Activated effector memory CD4-positive, alpha-beta T cell treated with Interleukin-2 at 50 U/mL for 16 hours (primary cell): ENCODE results near the gene C1orf21.

ENCODE experiments used
- DNase-seq: peaks from one replicate; pipeline ENCODE4 v3.0.0-alpha.2; 2020

C1orf21 gene

GRCh38 chr1:184416946-184417345 is 30.1 kb downstream of the C1orf21 start:
- DNase-seq, result no peak

- DNase-seq, result no peak
Observed at GRCh38 chr1:184417916-184418315, 31.1 kb downstream of the C1orf21 start.

- DNase-seq, result no peak
Observed at GRCh38 chr1:184418652-184419349, 32.0 kb downstream of the C1orf21 start.

- no peak for DNase-seq
Observed at GRCh38 chr1:184419350-184420161, 32.7 kb downstream of the C1orf21 start.

- no peak for DNase-seq
Observed at GRCh38 chr1:184422490-184423233, 35.8 kb downstream of the C1orf21 start.

GRCh38 chr1:184423649-184424048 is 36.8 kb downstream of the C1orf21 start:
- DNase-seq, result no peak

- DNase-seq, result no peak
Observed at GRCh38 chr1:184424157-184424556, 37.3 kb downstream of the C1orf21 start.

GRCh38 chr1:184424945-184425344 is 38.1 kb downstream of the C1orf21 start:
- DNase-seq, result no peak

- no peak for DNase-seq
Observed at GRCh38 chr1:184425449-184426277, 38.8 kb downstream of the C1orf21 start.

GRCh38 chr1:184426278-184426674 is 39.4 kb downstream of the C1orf21 start:
- DNase-seq, result no peak

GRCh38 chr1:184427722-184428121 is 40.9 kb downstream of the C1orf21 start:
- no peak for DNase-seq

- DNase-seq, result no peak
Observed at GRCh38 chr1:184428604-184429003, 41.8 kb downstream of the C1orf21 start.

- DNase-seq, result no peak
Observed at GRCh38 chr1:184429335-184429734, 42.5 kb downstream of the C1orf21 start.

- no peak for DNase-seq
Observed at GRCh38 chr1:184433956-184434502, 47.2 kb downstream of the C1orf21 start.

GRCh38 chr1:184437291-184437690 is 50.5 kb downstream of the C1orf21 start:
- DNase-seq, result no peak

GRCh38 chr1:184438363-184438762 is 51.5 kb downstream of the C1orf21 start:
- DNase-seq, result no peak

- DNase-seq, result no peak
Observed at GRCh38 chr1:184442260-184442659, 55.4 kb downstream of the C1orf21 start.

- DNase-seq, result no peak
Observed at GRCh38 chr1:184443201-184443600, 56.4 kb downstream of the C1orf21 start.

GRCh38 chr1:184443624-184444023 is 56.8 kb downstream of the C1orf21 start:
- DNase-seq, result no peak

GRCh38 chr1:184445997-184446396 is 59.2 kb downstream of the C1orf21 start:
- DNase-seq, result no peak

- DNase-seq, result no peak
Observed at GRCh38 chr1:184447651-184448185, 60.9 kb downstream of the C1orf21 start.

GRCh38 chr1:184449916-184450315 is 63.1 kb downstream of the C1orf21 start:
- DNase-seq, result no peak
